Mucosa of rectum (tissue), 2 donors: ENCODE results near the gene STX11.
"Not testable (repeated sequence)": the region's sequence is repeated elsewhere in the genome, so short reads cannot be mapped to it uniquely, and the experiment has no call there.

ENCODE experiments used
- H3K27ac ChIP-seq, 2 donors: one replicate each; pipeline ENCODE4 v1.7.0; 2013; ENCODE audit warnings: inconsistent platforms in 2 of 2, low read depth in 2 of 2, low read length in 2 of 2
- H3K27me3 ChIP-seq, 2 donors: one replicate each; pipeline ENCODE4 v1.7.0; 2013; ENCODE audit warnings: low read length in 2 of 2; ENCODE audit not compliant: control insufficient read depth in 2 of 2, insufficient read depth in 2 of 2
- H3K36me3 ChIP-seq, 2 donors: one replicate each; pipeline ENCODE4 v1.7.0; 2013; ENCODE audit warnings: low read length in 2 of 2; ENCODE audit not compliant: control insufficient read depth in 2 of 2, insufficient read depth in 2 of 2
- H3K4me1 ChIP-seq, 2 donors: one replicate each; pipeline ENCODE4 v1.7.0; 2013; ENCODE audit warnings: low read length in 2 of 2, mild to moderate bottlenecking in 1 of 2; ENCODE audit not compliant: control insufficient read depth in 2 of 2, insufficient read depth in 2 of 2
- H3K4me3 ChIP-seq, 2 donors: one replicate each; pipeline ENCODE4 v1.7.0; 2013; ENCODE audit warnings: low read length in 2 of 2
- H3K9ac ChIP-seq, 2 donors: one replicate each; pipeline ENCODE4 v1.7.0; 2013; ENCODE audit warnings: low read length in 2 of 2, low read depth in 1 of 2, mild to moderate bottlenecking in 1 of 2
- H3K9me3 ChIP-seq, 2 donors: one replicate each; pipeline ENCODE4 v1.7.0; 2013; ENCODE audit warnings: low read length in 2 of 2; ENCODE audit not compliant: control insufficient read depth in 2 of 2
- donor health status: healthy.
- donor health status: Normal muscosa, but diverticular disease.

Gene STX11

GRCh38 chr6:144123421-144123820, 26.9 kb upstream of the STX11 start:
- Histone ChIP-seq H3K4me1 (no peaks in the 10 kb centered on the region), H3K9me3 (no peaks in the 10 kb centered on the region), H3K4me3 (no peak overlapping the region)

GRCh38 chr6:144123836-144124235, 26.5 kb upstream of the STX11 start:
- no peak overlapping the region for H3K27ac ChIP-seq
- no peak overlapping the region for H3K9ac ChIP-seq
- H3K4me1 ChIP-seq: no peaks in the 10 kb centered on the region
- H3K27me3 ChIP-seq: no peaks in the 10 kb centered on the region
- H3K4me3 ChIP-seq: no peak overlapping the region
- H3K36me3 ChIP-seq: no peaks in the 10 kb centered on the region
- no peaks in the 10 kb centered on the region for H3K9me3 ChIP-seq

More at GRCh38 chr6:144123421-144123820, 26.9 kb upstream of the STX11 start:
- H3K36me3 ChIP-seq: no peaks in the 10 kb centered on the region
- H3K27me3 ChIP-seq: no peaks in the 10 kb centered on the region
- H3K27ac ChIP-seq: no peak overlapping the region
- no peak overlapping the region for H3K9ac ChIP-seq

- Histone ChIP-seq H3K9me3 (no peaks in the 10 kb centered on the region), H3K36me3 (no peaks in the 10 kb centered on the region), H3K9ac (no peak overlapping the region), H3K4me1 (no peaks in the 10 kb centered on the region), H3K27ac (no peak overlapping the region), H3K27me3 (no peaks in the 10 kb centered on the region), H3K4me3 (no peak overlapping the region)
These were observed 23.2 kb upstream of the STX11 start for GRCh38 chr6:144127097-144127496.

- Histone ChIP-seq H3K9ac (no peak overlapping the region), H3K9me3 (no peaks in the 10 kb centered on the region), H3K27me3 (no peaks in the 10 kb centered on the region), H3K27ac (no peak overlapping the region), H3K36me3 (no peaks in the 10 kb centered on the region), H3K4me3 (no peak overlapping the region), H3K4me1 (no peaks in the 10 kb centered on the region)
These were observed 20.8 kb upstream of the STX11 start for GRCh38 chr6:144129469-144129868.

DNA sequence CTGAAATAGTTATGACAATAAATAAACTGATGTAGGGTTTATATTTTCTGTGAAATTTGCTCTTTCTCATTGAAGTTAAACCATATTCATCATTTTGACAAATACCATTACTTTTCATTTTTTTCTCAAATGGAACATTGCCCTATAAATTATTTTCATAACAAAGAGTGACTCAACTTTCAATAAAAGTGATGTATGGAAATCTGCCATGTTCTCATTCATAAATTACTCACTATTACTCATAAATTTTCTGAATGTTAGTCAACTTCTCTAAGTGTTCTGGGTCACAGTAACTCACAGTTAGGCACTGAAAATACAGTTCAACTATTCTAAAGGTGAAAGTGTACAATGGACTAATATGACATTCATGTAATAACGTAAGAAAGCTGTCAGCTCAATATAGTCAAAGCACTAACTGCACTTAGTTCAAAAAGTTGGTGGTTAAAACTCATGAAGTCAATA, 19.0 kb upstream of the STX11 start:
- no peaks in the 10 kb centered on the region for H3K36me3 ChIP-seq
- no peaks in the 10 kb centered on the region for H3K27me3 ChIP-seq
- no peaks in the 10 kb centered on the region for H3K4me1 ChIP-seq
- no peak overlapping the region for H3K9ac ChIP-seq
- H3K27ac ChIP-seq: no peak overlapping the region
- no peaks in the 10 kb centered on the region for H3K9me3 ChIP-seq
- H3K4me3 ChIP-seq: no peak overlapping the region

- H3K36me3 ChIP-seq, H3K27me3 ChIP-seq, H3K9me3 ChIP-seq, H3K27ac ChIP-seq, H3K4me3 ChIP-seq, H3K9ac ChIP-seq, H3K4me1 ChIP-seq: not testable (repeated sequence)
These were observed 18.1 kb upstream of the STX11 start for GRCh38 chr6:144132167-144132690.

DNA sequence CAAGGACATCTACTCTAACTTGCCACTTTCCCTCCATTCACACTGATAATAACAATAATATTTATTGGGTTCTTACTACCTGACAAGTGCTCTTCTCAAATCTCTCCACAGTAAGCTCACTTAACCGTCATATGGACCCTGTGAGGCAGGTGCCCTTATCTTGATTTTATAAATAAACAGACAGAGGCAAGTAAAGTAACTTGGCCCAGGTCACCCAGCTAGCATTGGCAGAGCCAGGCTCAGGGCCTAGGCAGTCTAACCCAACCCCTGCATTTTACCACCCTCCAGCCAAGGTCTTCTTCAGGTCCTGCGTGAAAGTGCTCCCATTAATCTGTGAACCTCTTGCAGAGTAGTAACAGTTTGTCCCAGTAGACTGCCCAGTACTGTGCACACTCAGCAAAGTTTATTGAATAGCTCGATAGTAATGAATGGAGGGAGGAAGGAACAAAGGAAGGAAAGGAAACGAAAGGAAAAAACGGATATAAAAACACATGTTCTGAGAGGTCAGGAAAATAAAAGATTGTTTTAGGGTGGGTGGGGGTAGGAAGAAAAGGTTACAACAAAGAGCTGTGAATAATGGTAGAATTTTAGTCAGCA, 17.0 kb upstream of the STX11 start:
- Histone ChIP-seq H3K27me3 (no peaks in the 10 kb centered on the region), H3K36me3 (no peaks in the 10 kb centered on the region), H3K4me1 (no peaks in the 10 kb centered on the region), H3K9ac (no peak overlapping the region), H3K27ac (no peak overlapping the region), H3K4me3 (no peak overlapping the region), H3K9me3 (no peaks in the 10 kb centered on the region)

DNA sequence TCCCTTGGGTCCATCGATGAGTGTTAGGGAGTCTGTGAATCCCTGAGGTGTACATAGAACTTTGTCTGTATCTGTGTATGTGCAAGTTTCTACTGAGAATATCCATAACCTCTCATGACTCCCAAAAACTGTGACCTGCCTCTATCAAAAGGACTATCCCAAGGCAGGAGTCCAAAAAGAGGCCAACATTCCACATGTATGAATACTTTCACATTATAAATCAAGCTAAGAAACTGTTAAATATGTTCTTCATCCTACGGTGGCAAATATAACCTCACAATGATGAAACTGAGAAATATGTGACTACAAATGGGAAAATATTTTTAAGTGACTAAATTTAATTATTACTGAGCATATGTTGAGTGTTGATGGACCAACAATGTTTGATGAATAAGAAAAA, 16.1 kb upstream of the STX11 start:
- H3K9me3 ChIP-seq: no peaks in the 10 kb centered on the region

GRCh38 chr6:144134737-144135136, 15.6 kb upstream of the STX11 start:
- no peak overlapping the region for H3K9ac ChIP-seq
- no peaks in the 10 kb centered on the region for H3K36me3 ChIP-seq
- no peak overlapping the region for H3K27ac ChIP-seq
- no peaks in the 10 kb centered on the region for H3K9me3 ChIP-seq
- H3K27me3 ChIP-seq: no peaks in the 10 kb centered on the region
- H3K4me1 ChIP-seq: no peaks in the 10 kb centered on the region
- H3K4me3 ChIP-seq: no peak overlapping the region

More for the DNA sequence above, 16.1 kb upstream of the STX11 start:
- Histone ChIP-seq H3K4me1 (no peaks in the 10 kb centered on the region), H3K4me3 (no peak overlapping the region), H3K9ac (no peak overlapping the region), H3K36me3 (no peaks in the 10 kb centered on the region), H3K27ac (no peak overlapping the region), H3K27me3 (no peaks in the 10 kb centered on the region)

GRCh38 chr6:144138542-144138941, 11.8 kb upstream of the STX11 start:
- Histone ChIP-seq H3K9ac (no peak overlapping the region), H3K27me3 (no peaks in the 10 kb centered on the region), H3K4me1 (no peaks in the 10 kb centered on the region), H3K4me3 (no peak overlapping the region), H3K36me3 (no peaks in the 10 kb centered on the region), H3K27ac (no peak overlapping the region), H3K9me3 (no peaks in the 10 kb centered on the region)
